ENCODE measurements around the gene HRG.

DNA sequence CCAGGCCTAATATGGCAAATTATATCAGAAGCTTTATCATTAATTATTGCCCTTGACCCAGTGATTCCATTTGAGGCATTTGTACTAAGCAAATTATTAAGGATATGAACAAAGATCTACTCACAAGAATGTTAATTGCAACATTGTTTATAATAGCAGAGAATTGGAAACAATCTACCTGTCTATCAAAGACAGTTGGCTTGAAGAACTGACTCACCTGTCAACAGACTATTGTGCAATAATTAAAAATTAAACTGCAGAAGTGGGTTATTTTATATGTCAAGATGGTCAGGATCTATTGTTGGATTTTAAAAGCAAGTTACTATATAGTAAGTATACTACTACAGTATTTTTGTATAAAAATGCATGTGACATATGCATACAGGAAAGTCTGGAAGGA lies 32.3 kb upstream of the HRG start:
- TF ChIP-seq EZH2phosphoT487 (IDR thresholded peaks at IDR 0.05; ENCODE audit: insufficient read depth, low read depth) (no peak), EZH2 (IDR thresholded peaks at IDR 0.05; ENCODE audit: insufficient read depth, poor library complexity, severe bottlenecking) (no peak)

Data from GM23248 (cell line).